ENCODE data around the gene SAMHD1.

SAMHD1 gene

DNA sequence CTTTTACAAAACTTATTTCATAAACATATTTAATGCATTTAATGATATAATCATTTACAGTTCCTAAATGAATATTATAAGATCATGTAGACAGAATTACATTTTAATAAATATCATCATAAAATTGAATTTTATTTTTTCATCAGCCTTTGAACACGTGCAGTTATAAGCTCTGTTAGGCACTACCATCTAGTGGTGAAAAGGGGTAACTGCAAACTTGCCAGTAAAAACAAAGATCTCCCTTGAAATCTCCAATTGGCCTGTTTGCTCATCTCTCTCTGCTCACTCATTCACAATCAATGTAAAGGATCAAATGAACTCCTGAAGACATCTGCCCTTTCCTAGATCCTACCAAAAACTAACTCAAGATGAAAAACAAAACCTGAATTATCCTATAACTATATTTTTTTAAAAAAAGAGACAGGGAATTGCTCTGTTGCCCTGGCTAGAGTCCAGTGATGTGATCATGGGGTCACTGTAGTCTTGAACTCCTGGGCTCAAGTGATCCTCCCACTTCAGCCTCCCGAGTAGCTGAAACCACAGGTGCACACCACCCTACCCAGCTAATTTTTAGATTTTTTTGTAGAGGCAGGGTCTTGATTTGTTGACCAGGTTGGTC, 31.7 kb downstream of the SAMHD1 start:
- Histone ChIP-seq H3F3A (ENCODE audit: insufficient read depth, low read length) (no peaks in the 10 kb centered on the region), H3K4me3 (ENCODE audit: low read depth, low read length, poor library complexity, severe bottlenecking) (no peak overlapping the region), H2AFZ (ENCODE audit: low read length) (no peak overlapping the region), H3K79me2 (ENCODE audit: insufficient read depth, low read length) (no peaks in the 10 kb centered on the region), H3K36me3 (ENCODE audit: insufficient read depth, low read length) (peaks cover 9% of the 10 kb centered on the region), H4K20me1 (ENCODE audit: insufficient read depth, low read length) (no peaks in the 10 kb centered on the region), H3K9me2 (ENCODE audit: low read depth, low read length) (no peaks in the 10 kb centered on the region), H3K9ac (ENCODE audit: low read length) (no peak overlapping the region), H3K27ac (ENCODE audit: low read depth, low read length, poor library complexity, severe bottlenecking) (no peak overlapping the region), H3K4me2 (ENCODE audit: low read length) (no peak overlapping the region), H3K27me3 (ENCODE audit: insufficient read depth, low read length) (no peaks in the 10 kb centered on the region), H3K9me3 (ENCODE audit: low read length) (no peaks in the 10 kb centered on the region), H3K4me1 (ENCODE audit: insufficient read depth, low read length, severe bottlenecking) (no peaks in the 10 kb centered on the region)
- TF ChIP-seq, protein P1, sequence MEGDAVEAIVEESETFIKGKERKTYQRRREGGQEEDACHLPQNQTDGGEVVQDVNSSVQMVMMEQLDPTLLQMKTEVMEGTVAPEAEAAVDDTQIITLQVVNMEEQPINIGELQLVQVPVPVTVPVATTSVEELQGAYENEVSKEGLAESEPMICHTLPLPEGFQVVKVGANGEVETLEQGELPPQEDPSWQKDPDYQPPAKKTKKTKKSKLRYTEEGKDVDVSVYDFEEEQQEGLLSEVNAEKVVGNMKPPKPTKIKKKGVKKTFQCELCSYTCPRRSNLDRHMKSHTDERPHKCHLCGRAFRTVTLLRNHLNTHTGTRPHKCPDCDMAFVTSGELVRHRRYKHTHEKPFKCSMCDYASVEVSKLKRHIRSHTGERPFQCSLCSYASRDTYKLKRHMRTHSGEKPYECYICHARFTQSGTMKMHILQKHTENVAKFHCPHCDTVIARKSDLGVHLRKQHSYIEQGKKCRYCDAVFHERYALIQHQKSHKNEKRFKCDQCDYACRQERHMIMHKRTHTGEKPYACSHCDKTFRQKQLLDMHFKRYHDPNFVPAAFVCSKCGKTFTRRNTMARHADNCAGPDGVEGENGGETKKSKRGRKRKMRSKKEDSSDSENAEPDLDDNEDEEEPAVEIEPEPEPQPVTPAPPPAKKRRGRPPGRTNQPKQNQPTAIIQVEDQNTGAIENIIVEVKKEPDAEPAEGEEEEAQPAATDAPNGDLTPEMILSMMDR (IDR thresholded peaks at IDR 0.05; ENCODE audit: low read length) = peak; percentile 78
- TF ChIP-seq EZH2 (IDR thresholded peaks at IDR 0.05; ENCODE audit: borderline replicate concordance, low read length) = no peak

DNA sequence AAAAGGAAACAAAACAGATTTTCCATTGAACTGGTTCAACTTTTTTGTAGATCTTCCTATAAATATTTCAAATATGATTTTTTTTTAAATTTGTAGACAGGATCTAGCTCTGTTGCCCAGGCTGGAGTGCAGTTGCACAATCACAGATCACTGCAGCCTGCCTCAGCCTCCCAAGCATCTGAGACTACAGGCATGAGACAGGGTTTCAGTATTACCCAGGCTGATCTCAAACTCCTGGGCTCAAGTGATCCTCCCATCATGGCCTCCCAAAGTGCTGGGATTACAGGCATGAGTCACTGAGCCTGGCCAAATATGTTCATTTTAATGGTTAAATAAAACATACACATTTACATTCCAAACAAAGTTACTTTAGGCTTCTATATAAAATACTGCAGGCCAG, 33.6 kb downstream of the SAMHD1 start:
- Histone ChIP-seq H3K9me3 (ENCODE audit: low read length) (no peaks in the 10 kb centered on the region), H3K9me2 (ENCODE audit: low read depth, low read length) (no peaks in the 10 kb centered on the region), H3F3A (ENCODE audit: insufficient read depth, low read length) (no peaks in the 10 kb centered on the region), H3K4me2 (ENCODE audit: low read length) (no peak overlapping the region), H3K4me1 (ENCODE audit: insufficient read depth, low read length, severe bottlenecking) (no peaks in the 10 kb centered on the region), H3K9ac (ENCODE audit: low read length) (no peak overlapping the region), H3K4me3 (ENCODE audit: low read depth, low read length, poor library complexity, severe bottlenecking) (no peak overlapping the region), H3K27me3 (ENCODE audit: insufficient read depth, low read length) (no peaks in the 10 kb centered on the region), H3K79me2 (ENCODE audit: insufficient read depth, low read length) (no peaks in the 10 kb centered on the region), H4K20me1 (ENCODE audit: insufficient read depth, low read length) (no peaks in the 10 kb centered on the region), H2AFZ (ENCODE audit: low read length) (no peak overlapping the region), H3K27ac (ENCODE audit: low read depth, low read length, poor library complexity, severe bottlenecking) (no peak overlapping the region), H3K36me3 (ENCODE audit: insufficient read depth, low read length) (peaks cover 18% of the 10 kb centered on the region)
- TF ChIP-seq EZH2 (IDR thresholded peaks at IDR 0.05; ENCODE audit: borderline replicate concordance, low read length) = no peak
- TF ChIP-seq, protein P1 (IDR thresholded peaks at IDR 0.05; ENCODE audit: low read length) = no peak

DNA sequence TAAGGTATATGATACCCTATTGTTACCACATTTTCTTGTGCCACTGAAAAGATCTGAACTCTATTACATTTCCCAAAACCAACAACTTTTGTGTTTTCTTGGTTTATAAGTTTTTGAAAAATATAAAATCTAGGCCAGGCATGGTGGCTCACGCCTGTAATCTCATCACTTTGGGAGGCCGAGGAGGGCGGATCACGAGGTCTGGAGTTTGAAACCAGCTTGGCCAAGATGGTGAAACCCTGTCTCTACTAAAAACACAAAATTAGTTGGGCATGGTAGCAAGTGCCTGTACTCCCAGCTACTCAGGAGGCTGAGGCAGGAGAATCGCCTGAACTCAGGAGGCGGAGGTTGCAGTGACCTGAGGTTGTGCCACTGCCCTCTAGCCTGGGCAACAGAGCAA, 34.3 kb downstream of the SAMHD1 start:
- no peaks in the 10 kb centered on the region for H3K4me1 ChIP-seq (ENCODE audit: insufficient read depth, low read length, severe bottlenecking)
- no peaks in the 10 kb centered on the region for H3K79me2 ChIP-seq (ENCODE audit: insufficient read depth, low read length)
- H3K27me3 ChIP-seq (ENCODE audit: insufficient read depth, low read length) = no peaks in the 10 kb centered on the region
- no peaks in the 10 kb centered on the region for H3K9me2 ChIP-seq (ENCODE audit: low read depth, low read length)
- no peaks in the 10 kb centered on the region for H3F3A ChIP-seq (ENCODE audit: insufficient read depth, low read length)
- H3K36me3 ChIP-seq (ENCODE audit: insufficient read depth, low read length) = peaks cover 18% of the 10 kb centered on the region
- H3K27ac ChIP-seq (ENCODE audit: low read depth, low read length, poor library complexity, severe bottlenecking) = no peak overlapping the region
- H3K9ac ChIP-seq (ENCODE audit: low read length) = no peak overlapping the region
- no peaks in the 10 kb centered on the region for H3K9me3 ChIP-seq (ENCODE audit: low read length)
- no peaks in the 10 kb centered on the region for H4K20me1 ChIP-seq (ENCODE audit: insufficient read depth, low read length)
- no peak overlapping the region for H3K4me3 ChIP-seq (ENCODE audit: low read depth, low read length, poor library complexity, severe bottlenecking)
- no peak overlapping the region for H2AFZ ChIP-seq (ENCODE audit: low read length)
- no peak overlapping the region for H3K4me2 ChIP-seq (ENCODE audit: low read length)
- no peak for TF ChIP-seq EZH2 (IDR thresholded peaks at IDR 0.05; ENCODE audit: borderline replicate concordance, low read length)
- TF ChIP-seq, protein P1 (IDR thresholded peaks at IDR 0.05; ENCODE audit: low read length) = no peak
